HG02840 (cell line): ENCODE results near the gene NPY4R.
"Not testable (repeated sequence)": the region's sequence is repeated elsewhere in the genome, so short reads cannot be mapped to it uniquely, and the experiment has no call there.

Experiments
- ATAC-seq: cut with Tn5 transposase; IDR thresholded peaks from one replicate; pipeline ENCODE4 v1.9.1; 2021; ENCODE audit warnings: mild to moderate bottlenecking, moderate library complexity, moderate number of reproducible peaks; ENCODE audit not compliant: unreplicated experiment, low FRiP score

The NPY4R gene

DNA sequence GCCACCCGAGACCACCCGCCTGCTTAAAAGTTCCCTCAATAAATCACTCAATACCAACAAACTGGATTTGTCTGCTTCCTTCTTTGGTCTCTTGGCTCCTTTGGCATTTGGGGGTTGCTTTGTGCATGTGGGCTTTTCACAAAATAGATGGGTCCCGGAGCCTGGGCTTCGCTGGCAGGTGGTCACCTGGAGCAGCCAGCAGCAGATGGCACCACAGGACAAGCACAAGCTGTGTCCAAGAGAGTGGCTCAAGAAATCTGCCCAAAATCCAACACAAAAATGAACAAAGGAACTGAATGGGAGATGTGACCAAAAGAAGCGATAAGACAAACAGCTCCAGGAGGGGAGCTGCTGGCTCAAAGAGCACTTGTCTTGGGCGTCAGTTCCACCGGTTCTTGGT, 6.2 kb downstream of the NPY4R start:
- not testable (repeated sequence) for ATAC-seq

DNA sequence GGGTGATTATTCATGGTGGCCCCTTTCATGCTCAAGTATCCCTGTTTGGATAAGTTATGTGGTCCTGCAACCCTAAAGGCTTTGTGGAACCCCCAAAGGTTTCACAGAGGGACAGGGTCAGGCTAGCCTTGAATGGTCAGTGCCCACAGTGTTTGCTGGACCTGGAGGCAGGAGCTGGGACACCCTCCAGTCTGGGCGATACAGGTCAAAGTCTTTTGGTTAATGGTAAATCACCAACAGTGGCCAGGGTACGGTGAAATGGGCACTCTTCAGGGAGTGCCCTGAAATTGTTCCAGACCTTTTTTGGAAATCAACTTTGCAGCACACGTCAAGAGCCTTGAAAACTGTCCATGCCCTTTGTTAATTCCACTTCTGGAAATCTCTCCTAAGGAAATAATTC, 8.7 kb downstream of the NPY4R start:
- not testable (repeated sequence) for ATAC-seq

DNA sequence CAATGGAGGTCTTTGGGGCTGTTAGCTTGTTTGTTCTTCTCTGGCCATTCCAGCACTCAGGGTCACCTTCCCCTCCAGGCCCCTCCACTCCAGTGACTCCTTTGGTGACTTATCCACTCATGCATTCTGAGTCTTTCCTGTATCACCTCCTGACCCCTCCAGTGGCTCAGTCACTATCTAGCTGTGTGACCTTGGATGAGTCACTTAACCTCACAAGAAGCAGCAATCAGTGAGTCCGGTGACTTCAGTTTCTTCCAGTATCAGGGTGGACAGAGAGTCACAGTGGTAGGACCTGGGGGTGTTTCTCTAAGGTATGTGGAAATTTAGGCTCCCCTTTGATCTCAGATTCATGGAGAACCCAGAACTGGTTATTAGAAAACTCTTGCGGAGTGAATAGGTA, 9.8 kb downstream of the NPY4R start:
- not testable (repeated sequence) for ATAC-seq

DNA sequence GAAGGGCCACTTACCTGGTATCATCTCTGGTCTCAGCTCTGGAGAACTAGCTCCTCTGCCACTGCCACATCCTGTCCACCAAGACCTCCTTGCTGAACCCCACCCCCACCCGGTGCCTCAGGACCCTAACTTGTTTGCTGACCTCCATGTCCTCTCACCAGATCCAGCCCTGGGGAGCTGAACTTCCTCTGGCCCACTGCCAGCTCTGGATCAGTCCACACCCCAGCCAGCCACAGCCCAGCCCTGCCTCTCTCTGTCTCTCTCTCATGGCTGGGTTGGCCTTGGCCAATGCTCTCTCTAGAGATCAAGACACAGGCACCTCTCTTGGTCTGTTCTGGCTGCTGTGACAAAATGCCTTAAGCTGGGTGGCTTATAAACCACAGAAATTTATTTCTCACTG, 14.4 kb downstream of the NPY4R start:
- ATAC-seq: not testable (repeated sequence)

DNA sequence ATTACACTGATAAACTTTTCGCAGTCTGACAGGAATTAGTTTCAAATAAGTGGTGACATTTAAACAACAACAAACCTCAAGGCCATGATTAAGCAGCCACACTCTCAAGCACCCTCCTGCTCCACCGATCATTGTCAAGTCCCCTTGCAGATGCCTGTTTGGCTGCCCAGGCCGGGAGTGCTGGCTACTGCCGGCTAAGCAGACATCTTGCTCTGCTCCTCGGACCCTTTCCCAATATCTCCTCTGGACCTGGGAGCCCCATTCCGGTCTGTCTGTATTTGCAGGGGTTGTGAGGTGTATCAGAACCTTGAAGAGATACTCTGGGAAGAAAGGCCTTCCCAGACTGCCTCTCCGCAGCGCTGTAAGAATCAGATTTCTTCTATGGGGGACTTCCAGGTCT, 14.9 kb downstream of the NPY4R start:
- ATAC-seq: not testable (repeated sequence)

DNA sequence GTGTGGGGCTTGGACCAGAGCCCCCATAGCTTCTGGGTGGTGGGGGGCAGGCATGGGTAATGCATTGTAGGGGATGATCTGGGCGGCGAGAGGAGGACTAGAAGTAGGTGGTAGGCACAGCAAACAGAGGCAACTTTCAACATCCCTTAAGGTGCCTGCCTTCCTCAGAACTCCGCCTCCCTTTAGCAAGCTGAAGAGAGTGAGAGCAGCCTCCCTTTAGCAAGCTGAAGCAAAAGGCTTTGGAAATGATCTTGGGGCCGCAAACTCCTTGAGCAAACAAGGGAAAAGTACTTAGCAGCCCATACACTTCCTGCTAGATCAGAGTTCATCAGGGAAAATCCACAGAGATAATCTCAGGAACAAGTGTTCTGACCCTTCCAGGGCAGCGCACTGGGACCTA, 18.3 kb downstream of the NPY4R start:
- not testable (repeated sequence) for ATAC-seq

DNA sequence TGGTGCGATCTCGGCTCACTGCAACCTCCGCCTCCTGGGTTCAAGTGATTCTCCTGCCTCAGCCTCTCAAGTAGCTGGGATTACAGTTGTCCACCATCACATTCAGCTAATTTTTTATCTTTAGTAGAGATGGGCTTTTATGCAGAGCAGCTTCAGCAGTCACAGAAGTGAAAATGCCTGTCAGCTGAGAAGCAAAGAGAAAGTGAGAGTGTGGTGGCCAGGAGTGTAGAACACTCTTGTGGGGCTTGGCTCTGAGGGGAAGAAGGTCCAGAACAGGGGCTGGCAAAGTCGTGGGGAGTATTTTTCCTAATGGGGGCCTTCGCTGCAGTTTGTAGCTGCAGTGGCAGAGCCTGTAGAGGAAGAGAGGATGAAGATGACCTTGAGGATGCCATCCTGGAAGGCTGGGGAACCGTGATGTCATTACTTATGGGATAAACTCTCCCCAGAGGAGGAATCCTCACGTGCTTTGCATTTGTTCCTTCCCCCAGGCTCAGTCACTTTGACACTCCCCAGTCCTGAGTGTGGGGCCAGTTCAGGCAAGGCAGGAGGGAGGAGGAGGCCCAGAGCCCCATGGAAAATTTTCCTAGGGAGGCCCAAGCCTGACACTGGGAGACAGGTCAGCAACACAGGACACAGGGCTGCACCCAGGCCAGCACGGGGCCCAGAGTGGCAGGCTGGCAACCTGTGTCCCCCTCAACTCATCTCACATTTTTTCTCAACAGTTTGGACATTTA, 20.2 kb downstream of the NPY4R start:
- not testable (repeated sequence) for ATAC-seq

DNA sequence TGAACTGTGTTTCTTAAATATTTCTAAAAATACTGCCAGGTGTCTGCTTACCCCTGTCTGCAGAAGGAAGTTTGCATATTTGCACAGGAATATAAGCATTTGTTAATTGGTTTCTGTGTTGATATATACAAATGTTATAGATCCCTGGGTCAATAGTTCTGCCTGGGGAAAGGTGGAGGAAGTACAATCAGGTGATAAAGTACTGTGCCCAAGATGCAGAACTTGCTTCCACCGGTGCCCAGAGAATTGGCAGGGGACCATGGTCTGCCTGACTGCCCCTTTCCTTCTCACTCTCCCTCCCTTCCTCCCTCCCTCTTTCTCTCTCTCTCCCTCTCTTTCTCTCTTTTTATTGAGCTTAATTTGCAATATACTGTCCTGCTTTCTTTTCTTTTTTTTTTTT, 22.3 kb downstream of the NPY4R start:
- not testable (repeated sequence) for ATAC-seq

DNA sequence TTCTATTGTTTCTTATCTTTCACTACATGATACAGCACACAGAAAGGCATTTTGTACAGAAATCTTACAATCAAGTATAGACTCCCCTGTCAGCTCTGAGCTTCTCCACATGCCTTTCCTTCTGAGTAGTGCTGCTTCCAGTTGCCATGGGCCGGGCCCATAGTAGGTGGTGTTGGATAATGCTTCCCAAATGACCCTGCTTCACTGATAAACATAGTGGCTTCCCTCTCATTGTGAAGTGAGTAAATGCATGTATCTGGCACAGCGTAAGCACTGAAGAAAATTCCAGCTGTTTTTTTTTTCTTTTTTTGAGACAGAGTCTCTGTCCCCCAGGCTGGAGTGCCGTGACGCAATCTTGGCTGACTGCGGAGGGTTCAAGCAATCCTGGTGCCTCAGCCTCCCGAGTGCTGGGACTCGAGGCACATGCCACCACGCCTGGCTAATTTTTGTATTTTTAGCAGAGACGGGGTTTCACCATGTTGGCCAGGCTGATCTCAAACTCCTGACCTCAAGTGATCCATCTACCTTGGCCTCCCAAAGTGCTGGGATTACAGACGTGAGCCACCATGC, 23.0 kb downstream of the NPY4R start:
- ATAC-seq: not testable (repeated sequence)

DNA sequence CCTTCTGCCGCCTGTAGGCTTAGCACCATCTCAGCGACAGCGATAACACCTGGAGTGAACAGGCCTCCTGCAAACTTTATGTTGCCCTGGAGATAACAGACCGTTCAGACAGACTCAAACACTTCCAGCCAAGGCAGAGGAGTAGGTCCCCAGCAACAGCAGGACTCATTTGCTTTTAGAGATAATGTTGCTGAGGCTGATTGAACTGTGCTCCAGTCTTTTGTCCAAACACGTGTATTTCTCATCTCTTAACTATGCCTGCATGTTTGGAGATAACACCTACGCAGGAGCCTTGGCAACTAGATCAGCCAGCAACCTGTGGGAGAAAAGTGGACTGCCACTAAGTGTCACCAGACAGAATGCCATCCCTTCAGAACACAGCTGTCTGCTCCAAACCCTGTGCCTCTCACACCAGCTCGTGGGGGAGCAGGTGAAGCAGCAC, 23.9 kb downstream of the NPY4R start:
- not testable (repeated sequence) for ATAC-seq

DNA sequence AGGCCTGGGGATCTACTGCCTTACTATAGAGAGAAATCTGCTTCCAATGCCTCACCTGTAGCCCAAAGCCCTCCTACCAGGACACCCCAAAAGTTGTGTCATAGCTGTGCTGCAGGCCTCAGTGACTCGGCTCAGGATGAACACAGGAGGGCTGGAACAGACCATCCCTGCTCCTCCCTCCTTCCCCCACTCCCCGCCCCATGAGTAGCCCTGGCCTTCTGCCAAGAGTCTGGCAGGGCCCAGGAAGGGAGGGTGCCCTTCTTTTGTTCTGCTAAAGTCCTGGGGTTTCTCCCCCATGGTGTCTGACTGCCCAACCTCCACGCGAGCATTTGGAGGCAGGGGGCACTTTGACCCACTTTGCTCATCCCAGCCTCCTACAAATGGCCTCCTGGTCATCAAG, 24.8 kb downstream of the NPY4R start:
- not testable (repeated sequence) for ATAC-seq

DNA sequence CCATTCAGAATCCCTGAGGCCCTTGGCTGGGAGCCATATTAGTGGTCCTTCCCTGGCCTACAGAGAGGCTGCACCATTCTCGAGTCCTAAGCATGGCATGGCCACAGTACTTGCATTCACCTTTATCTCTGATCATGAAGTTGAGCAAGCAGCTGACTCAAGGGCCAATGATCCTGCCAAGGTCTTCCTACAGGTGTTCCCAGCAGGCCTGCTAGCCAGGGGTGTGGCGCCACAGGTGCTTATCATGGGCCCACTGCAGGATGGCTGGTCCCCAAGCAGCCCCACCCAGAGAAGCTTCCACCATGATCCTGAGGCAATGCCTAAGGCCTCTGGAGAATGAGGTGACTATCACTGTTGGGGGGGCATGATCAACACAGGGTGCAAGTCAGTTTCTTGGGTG, 42.2 kb downstream of the NPY4R start:
- ATAC-seq: not testable (repeated sequence)

DNA sequence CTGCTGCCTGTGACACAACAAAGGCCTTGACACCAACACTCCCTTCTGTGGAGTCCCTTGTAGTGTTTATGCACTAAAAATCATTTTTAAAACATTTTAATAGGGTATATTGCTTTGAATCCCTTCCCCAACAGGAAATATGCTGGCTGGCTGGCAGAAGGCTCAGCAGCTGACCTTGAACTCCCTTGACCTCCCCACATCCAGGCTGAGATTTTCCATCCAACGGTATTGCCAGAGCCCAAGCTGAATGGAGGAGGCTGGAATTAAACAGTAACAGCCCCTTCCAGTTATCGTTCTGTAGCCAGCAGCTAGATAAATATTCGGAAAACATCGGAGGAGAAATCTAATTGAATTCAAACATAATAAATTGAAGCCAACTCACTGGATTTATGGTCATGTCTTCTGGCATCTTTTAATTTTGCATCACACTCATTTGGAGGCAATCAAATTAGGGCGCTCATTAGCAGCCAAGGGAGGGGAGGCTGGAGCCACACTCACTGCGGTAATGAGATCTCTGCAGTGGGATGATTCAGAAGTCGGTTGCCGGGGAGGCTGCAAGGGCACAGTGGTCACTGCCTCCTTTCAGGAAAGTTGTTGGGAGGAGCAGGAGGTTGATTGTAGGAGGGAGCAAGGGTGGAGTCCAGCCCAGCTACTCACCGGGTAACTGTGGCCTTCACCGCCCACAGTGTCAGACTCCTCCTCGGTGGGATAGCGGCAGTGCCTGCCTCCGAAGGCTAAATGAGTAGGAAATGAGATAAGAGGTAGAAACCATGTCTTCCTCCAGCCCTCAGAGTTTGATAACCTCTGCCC, 46.0 kb downstream of the NPY4R start:
- ATAC-seq: not testable (repeated sequence)

DNA sequence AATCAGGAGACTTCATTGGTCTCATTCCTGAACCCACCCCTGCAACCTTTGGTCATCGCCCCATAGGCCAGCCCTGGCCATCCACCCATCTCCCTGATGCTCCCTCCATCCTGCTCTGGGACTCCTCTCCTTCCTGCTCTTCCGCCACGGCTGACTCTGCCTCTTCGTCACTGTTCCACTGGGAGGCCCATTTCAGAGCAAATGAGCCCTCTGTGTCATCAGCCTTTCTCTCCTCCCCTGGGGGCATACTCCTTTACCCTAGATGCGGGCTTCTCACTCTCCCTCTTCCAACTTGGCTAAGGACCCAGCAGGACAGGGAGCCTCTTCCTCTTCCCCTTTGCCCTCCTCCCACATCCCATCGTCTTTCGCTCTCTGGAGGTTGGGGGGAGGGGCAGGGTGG, 47.5 kb downstream of the NPY4R start:
- not testable (repeated sequence) for ATAC-seq

DNA sequence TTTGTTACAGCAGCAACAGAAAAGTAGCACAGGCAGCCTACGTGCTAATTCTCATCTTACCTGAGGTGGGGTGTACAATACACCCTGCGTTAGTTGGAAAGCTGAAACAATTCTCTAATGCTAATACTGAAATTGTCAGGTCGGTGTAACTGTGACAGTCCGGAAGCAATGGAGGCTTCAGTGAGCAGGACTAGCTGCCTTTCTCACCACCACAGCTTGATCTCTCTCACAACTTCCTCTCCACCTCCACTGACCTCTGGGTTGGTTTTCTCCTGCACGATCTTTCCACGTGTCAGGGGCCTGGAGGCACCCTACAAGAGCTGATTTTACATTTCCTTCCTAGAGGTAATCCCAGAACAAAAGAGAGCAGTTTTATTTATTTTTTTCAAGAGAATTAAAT, 50.5 kb downstream of the NPY4R start:
- not testable (repeated sequence) for ATAC-seq

DNA sequence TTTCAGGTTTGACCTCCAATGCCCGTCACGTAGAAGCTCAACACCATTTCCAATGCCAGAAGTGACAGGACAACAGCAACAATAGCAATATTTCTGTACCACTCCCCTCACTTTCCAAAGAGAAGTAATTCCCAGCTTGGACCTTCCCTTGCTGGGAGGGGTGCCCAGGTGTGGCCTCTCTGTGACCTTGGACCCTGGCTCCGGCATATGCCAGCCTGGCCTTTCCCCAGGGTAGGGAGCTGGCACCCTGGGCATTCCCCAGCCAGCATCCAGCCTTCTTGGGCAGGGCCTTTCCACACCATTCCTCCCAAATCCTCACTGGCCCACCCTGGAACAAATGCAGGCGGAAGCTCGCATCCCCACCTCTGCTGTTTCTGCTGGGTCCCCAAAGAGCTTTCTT, 53.1 kb downstream of the NPY4R start:
- ATAC-seq: not testable (repeated sequence)

DNA sequence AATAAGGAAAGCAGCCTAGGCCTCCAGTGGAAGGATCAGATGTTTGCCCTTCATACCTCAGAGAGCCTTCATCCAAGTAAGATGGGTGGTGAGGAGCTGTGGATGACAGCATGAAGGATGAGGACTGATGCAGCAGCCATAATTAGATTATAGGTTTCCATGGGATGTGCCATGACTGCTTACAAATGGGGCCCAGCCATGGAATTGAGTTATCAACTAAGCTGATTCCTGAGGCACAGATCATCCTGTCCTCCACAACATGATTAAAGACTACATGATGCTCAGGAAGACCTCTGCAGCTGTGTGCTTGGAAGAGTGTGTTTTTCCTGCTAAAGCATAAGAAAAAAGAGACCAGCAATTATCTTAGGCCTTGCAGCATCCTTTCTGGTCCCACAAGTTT, 54.6 kb downstream of the NPY4R start:
- ATAC-seq: not testable (repeated sequence)
